ENCODE measurements around the gene RNF4.

- TF ChIP-seq, protein P1, sequence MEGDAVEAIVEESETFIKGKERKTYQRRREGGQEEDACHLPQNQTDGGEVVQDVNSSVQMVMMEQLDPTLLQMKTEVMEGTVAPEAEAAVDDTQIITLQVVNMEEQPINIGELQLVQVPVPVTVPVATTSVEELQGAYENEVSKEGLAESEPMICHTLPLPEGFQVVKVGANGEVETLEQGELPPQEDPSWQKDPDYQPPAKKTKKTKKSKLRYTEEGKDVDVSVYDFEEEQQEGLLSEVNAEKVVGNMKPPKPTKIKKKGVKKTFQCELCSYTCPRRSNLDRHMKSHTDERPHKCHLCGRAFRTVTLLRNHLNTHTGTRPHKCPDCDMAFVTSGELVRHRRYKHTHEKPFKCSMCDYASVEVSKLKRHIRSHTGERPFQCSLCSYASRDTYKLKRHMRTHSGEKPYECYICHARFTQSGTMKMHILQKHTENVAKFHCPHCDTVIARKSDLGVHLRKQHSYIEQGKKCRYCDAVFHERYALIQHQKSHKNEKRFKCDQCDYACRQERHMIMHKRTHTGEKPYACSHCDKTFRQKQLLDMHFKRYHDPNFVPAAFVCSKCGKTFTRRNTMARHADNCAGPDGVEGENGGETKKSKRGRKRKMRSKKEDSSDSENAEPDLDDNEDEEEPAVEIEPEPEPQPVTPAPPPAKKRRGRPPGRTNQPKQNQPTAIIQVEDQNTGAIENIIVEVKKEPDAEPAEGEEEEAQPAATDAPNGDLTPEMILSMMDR (IDR thresholded peaks at IDR 0.05; ENCODE audit: insufficient read depth, low read depth, low read length), result no peak
- TF ChIP-seq EZH2 (IDR thresholded peaks at IDR 0.05; ENCODE audit: insufficient read depth, low read length), result no peak
Observed at GRCh38 chr4:2486981-2487380, 18.1 kb downstream of the RNF4 start.
